Measurements from ENCODE around the gene TBCK. TPM values are rescaled to one million over a fixed set of nuclear protein-coding genes. Genes with fewer than 3 reads are reported as not detected.

The TBCK gene
- total and polyA plus RNA-seq, 2 of the 13 experiments (the other 11 are each of a cell fraction or from before 2014, with no cell fraction given): 51.0 to 62.4 TPM

- H4K20me1 ChIP-seq (ENCODE audit: insufficient read depth, low read length): no peaks in the 10 kb centered on the region
- no peaks in the 10 kb centered on the region for H3K79me2 ChIP-seq (ENCODE audit: insufficient read depth, low read length)
- ATAC-seq: no peak
- ChIA-PET CTCF (ENCODE audit: low intra/inter-chr PET ratio, low total read pairs) (no interaction called here), POLR2A (no interaction called here)
- no peak overlapping the region for H3K9ac ChIP-seq (ENCODE audit: insufficient read depth, low read depth, low read length)
- no peak overlapping the region for H3K4me3 ChIP-seq (replicated peaks in 1 of 3; ENCODE audit: insufficient read depth in 1 of 3, low read depth in 2 of 3, low read length in 3 of 3)
- FAIRE-seq: no peak
- H2AFZ ChIP-seq (ENCODE audit: low read length): no peak overlapping the region
- H3K4me1 ChIP-seq (ENCODE audit: insufficient read depth, low read length): no peaks in the 10 kb centered on the region
- no peak for DNase-seq (ENCODE audit: low spot score)
- WGBS (ENCODE audit: low lambda C conversion rate): 98% methylated on average over 2 of the region's 2 CpGs
- H3K27ac ChIP-seq (ENCODE audit: extremely low read length, insufficient read depth, low read length): no peak overlapping the region
- intact Hi-C loops (cut with micrococcal nuclease; ENCODE audit: unreplicated experiment): no loop called here
- TF ChIP-seq SP4 (CRISPR knock-in tag; IDR thresholded peaks at IDR 0.05) (no peak), MED8 (CRISPR knock-in tag; IDR thresholded peaks at IDR 0.05; ENCODE audit: insufficient replicate concordance) (no peak), NR0B2 (CRISPR knock-in tag; IDR thresholded peaks at IDR 0.05) (no peak), SNAI1 (CRISPR knock-in tag; IDR thresholded peaks at IDR 0.05; ENCODE audit: borderline replicate concordance) (no peak), ISL2 (CRISPR knock-in tag; IDR thresholded peaks at IDR 0.05) (no peak), NCOR1 (IDR thresholded peaks at IDR 0.05; ENCODE audit: borderline replicate concordance, low read length) (no peak), RBM22 (optimal IDR thresholded peaks at IDR 0.05; ENCODE audit: low read length) (no peak), POLR2A (IDR thresholded peaks at IDR 0.05; ENCODE audit: insufficient read depth in 1 of 2, low read depth in 2 of 2, low read length in 2 of 2) (no peak), MATR3 (CRISPR knock-in tag; IDR thresholded peaks at IDR 0.05) (no peak), ZNF570 (CRISPR knock-in tag; IDR thresholded peaks at IDR 0.05; ENCODE audit: borderline replicate concordance) (no peak), CCAR2 (optimal IDR thresholded peaks at IDR 0.05; ENCODE audit: low read depth, low read length) (no peak), MXD3 (CRISPR knock-in tag; IDR thresholded peaks at IDR 0.05) (no peak), MXD4 (CRISPR knock-in tag; IDR thresholded peaks at IDR 0.05) (no peak), KDM2A (CRISPR knock-in tag; IDR thresholded peaks at IDR 0.05; ENCODE audit: borderline replicate concordance, low read depth) (no peak), ZBTB33 (CRISPR knock-in tag; IDR thresholded peaks at IDR 0.05) (no peak), ZNF484 (CRISPR knock-in tag; IDR thresholded peaks at IDR 0.05; ENCODE audit: borderline replicate concordance, low read depth) (no peak), HNF1A (IDR thresholded peaks at IDR 0.05; ENCODE audit: low read depth) (no peak), HNF1A (CRISPR knock-in tag; IDR thresholded peaks at IDR 0.05; ENCODE audit: borderline replicate concordance) (no peak)
- no peaks in the 10 kb centered on the region for H3K27me3 ChIP-seq (ENCODE audit: control insufficient read depth in 1 of 2, insufficient read depth in 2 of 2, low read length in 2 of 2)
- no peak overlapping the region for H3K4me2 ChIP-seq (ENCODE audit: low read depth, low read length)
- no TSS peak for BruUV-seq (replicated peaks)
- no peaks in the 10 kb centered on the region for H3K9me3 ChIP-seq (ENCODE audit: low read length)
- in situ Hi-C loops (cut with HindIII; ENCODE audit: extremely low pct_ligation_motif_present, low pct_unique_long_range_greater_than_20kb): no loop called here
- H3K36me3 ChIP-seq (replicated peaks in 1 of 2; ENCODE audit: control insufficient read depth in 1 of 2, insufficient read depth in 2 of 2, low read length in 2 of 2): peaks cover 7 to 24% of the 10 kb centered on the region in 2 experiments; a peak in 4 of 5 replicates
These were observed 267.6 kb downstream of the TBCK start for GRCh38 chr4:106048250-106048971.
